ENCODE results near the gene CNTN1.

Gene CNTN1

GRCh38 chr12:40691913-40692764, at the start of gene CNTN1:
Gene CNTN1 (plus strand): TSS chr12:40692439.
- H3K4me3 ChIP-seq (ENCODE audit: low read depth, low read length), result peak within 1 kb of the TSS; percentile 72
- peaks cover 3% of the 10 kb centered on the region; the same call in 1 of the 2 replicates for H3K4me1 ChIP-seq (ENCODE audit: control insufficient read depth, insufficient read depth, low read length)
- H3K27me3 ChIP-seq (ENCODE audit: control insufficient read depth, insufficient read depth, low read length), result peaks cover 39% of the 10 kb centered on the region
- peak within 1 kb of the TSS; percentile 22 for H3K9ac ChIP-seq (ENCODE audit: low read length)
- no peaks in the 10 kb centered on the region for H3K9me3 ChIP-seq (ENCODE audit: control insufficient read depth, insufficient read depth, low read depth, low read length)
- no peaks in the 10 kb centered on the region for H3K36me3 ChIP-seq (ENCODE audit: control insufficient read depth, insufficient read depth, low read length)
- no peak within 1 kb of the TSS for H3K27ac ChIP-seq (ENCODE audit: low read depth, low read length)

GRCh38 chr12:40643506-40643905, 48.7 kb upstream of the CNTN1 start:
- H3K4me1 ChIP-seq (ENCODE audit: control insufficient read depth, insufficient read depth, low read length), result 0 out of 2 replicates have a peak, but pooled peaks cover under 1% of the 10 kb centered on the region
- H3K27me3 ChIP-seq (ENCODE audit: control insufficient read depth, insufficient read depth, low read length), result no peaks in the 10 kb centered on the region
- H3K4me3 ChIP-seq (ENCODE audit: low read depth, low read length), result no peak overlapping the region
- no peak overlapping the region for H3K9ac ChIP-seq (ENCODE audit: low read length)
- H3K36me3 ChIP-seq (ENCODE audit: control insufficient read depth, insufficient read depth, low read length), result no peaks in the 10 kb centered on the region
- peaks cover 18% of the 10 kb centered on the region for H3K9me3 ChIP-seq (ENCODE audit: control insufficient read depth, insufficient read depth, low read depth, low read length)
- no peak overlapping the region for H3K27ac ChIP-seq (ENCODE audit: low read depth, low read length)

GRCh38 chr12:40643976-40644375, 48.3 kb upstream of the CNTN1 start:
- Histone ChIP-seq H3K4me1 (ENCODE audit: control insufficient read depth, insufficient read depth, low read length) (0 out of 2 replicates have a peak, but pooled peaks cover 5% of the 10 kb centered on the region), H3K9ac (ENCODE audit: low read length) (no peak overlapping the region), H3K27me3 (ENCODE audit: control insufficient read depth, insufficient read depth, low read length) (no peaks in the 10 kb centered on the region), H3K9me3 (ENCODE audit: control insufficient read depth, insufficient read depth, low read depth, low read length) (peaks cover 18% of the 10 kb centered on the region), H3K36me3 (ENCODE audit: control insufficient read depth, insufficient read depth, low read length) (no peaks in the 10 kb centered on the region), H3K27ac (ENCODE audit: low read depth, low read length) (no peak overlapping the region), H3K4me3 (ENCODE audit: low read depth, low read length) (no peak overlapping the region)

- no peak overlapping the region for H3K9ac ChIP-seq (ENCODE audit: low read length)
- H3K27me3 ChIP-seq (ENCODE audit: control insufficient read depth, insufficient read depth, low read length), result no peaks in the 10 kb centered on the region
- H3K9me3 ChIP-seq (ENCODE audit: control insufficient read depth, insufficient read depth, low read depth, low read length), result peaks cover 18% of the 10 kb centered on the region
- peaks cover 5% of the 10 kb centered on the region; the same call in 1 of the 2 replicates for H3K4me1 ChIP-seq (ENCODE audit: control insufficient read depth, insufficient read depth, low read length)
- no peaks in the 10 kb centered on the region for H3K36me3 ChIP-seq (ENCODE audit: control insufficient read depth, insufficient read depth, low read length)
- H3K27ac ChIP-seq (ENCODE audit: low read depth, low read length), result no peak overlapping the region
- no peak overlapping the region for H3K4me3 ChIP-seq (ENCODE audit: low read depth, low read length)
These were observed 47.5 kb upstream of the CNTN1 start for GRCh38 chr12:40644708-40645107.

GRCh38 chr12:40645361-40645760, 46.9 kb upstream of the CNTN1 start:
- H3K27ac ChIP-seq (ENCODE audit: low read depth, low read length), result no peak overlapping the region
- peaks cover 12% of the 10 kb centered on the region; the same call in 1 of the 2 replicates for H3K4me1 ChIP-seq (ENCODE audit: control insufficient read depth, insufficient read depth, low read length)
- H3K9ac ChIP-seq (ENCODE audit: low read length), result no peak overlapping the region
- H3K4me3 ChIP-seq (ENCODE audit: low read depth, low read length), result no peak overlapping the region
- H3K36me3 ChIP-seq (ENCODE audit: control insufficient read depth, insufficient read depth, low read length), result no peaks in the 10 kb centered on the region
- no peaks in the 10 kb centered on the region for H3K27me3 ChIP-seq (ENCODE audit: control insufficient read depth, insufficient read depth, low read length)
- peaks cover 18% of the 10 kb centered on the region for H3K9me3 ChIP-seq (ENCODE audit: control insufficient read depth, insufficient read depth, low read depth, low read length)

- Histone ChIP-seq H3K27ac (ENCODE audit: low read depth, low read length) (no peak overlapping the region), H3K4me3 (ENCODE audit: low read depth, low read length) (no peak overlapping the region), H3K36me3 (ENCODE audit: control insufficient read depth, insufficient read depth, low read length) (no peaks in the 10 kb centered on the region), H3K9ac (ENCODE audit: low read length) (no peak overlapping the region), H3K27me3 (ENCODE audit: control insufficient read depth, insufficient read depth, low read length) (no peaks in the 10 kb centered on the region), H3K4me1 (ENCODE audit: control insufficient read depth, insufficient read depth, low read length) (peaks cover 21% of the 10 kb centered on the region), H3K9me3 (ENCODE audit: control insufficient read depth, insufficient read depth, low read depth, low read length) (peaks cover 27% of the 10 kb centered on the region)
These were observed 45.8 kb upstream of the CNTN1 start for GRCh38 chr12:40646456-40646855.

- Histone ChIP-seq H3K27me3 (ENCODE audit: control insufficient read depth, insufficient read depth, low read length) (no peaks in the 10 kb centered on the region), H3K9me3 (ENCODE audit: control insufficient read depth, insufficient read depth, low read depth, low read length) (peaks cover 31% of the 10 kb centered on the region), H3K4me1 (ENCODE audit: control insufficient read depth, insufficient read depth, low read length) (peaks cover 21% of the 10 kb centered on the region), H3K27ac (ENCODE audit: low read depth, low read length) (no peak overlapping the region), H3K9ac (ENCODE audit: low read length) (no peak overlapping the region), H3K36me3 (ENCODE audit: control insufficient read depth, insufficient read depth, low read length) (no peaks in the 10 kb centered on the region), H3K4me3 (ENCODE audit: low read depth, low read length) (no peak overlapping the region)
These were observed 45.3 kb upstream of the CNTN1 start for GRCh38 chr12:40646911-40647310.

- Histone ChIP-seq H3K36me3 (ENCODE audit: control insufficient read depth, insufficient read depth, low read length) (no peaks in the 10 kb centered on the region), H3K4me1 (ENCODE audit: control insufficient read depth, insufficient read depth, low read length) (peaks cover 21% of the 10 kb centered on the region), H3K27me3 (ENCODE audit: control insufficient read depth, insufficient read depth, low read length) (no peaks in the 10 kb centered on the region), H3K27ac (ENCODE audit: low read depth, low read length) (no peak overlapping the region), H3K9me3 (ENCODE audit: control insufficient read depth, insufficient read depth, low read depth, low read length) (peaks cover 30% of the 10 kb centered on the region), H3K4me3 (ENCODE audit: low read depth, low read length) (no peak overlapping the region), H3K9ac (ENCODE audit: low read length) (no peak overlapping the region)
These were observed 44.6 kb upstream of the CNTN1 start for GRCh38 chr12:40647651-40648050.

- Histone ChIP-seq H3K4me3 (ENCODE audit: low read depth, low read length) (no peak overlapping the region), H3K9ac (ENCODE audit: low read length) (no peak overlapping the region), H3K9me3 (ENCODE audit: control insufficient read depth, insufficient read depth, low read depth, low read length) (peaks cover 31% of the 10 kb centered on the region), H3K36me3 (ENCODE audit: control insufficient read depth, insufficient read depth, low read length) (no peaks in the 10 kb centered on the region), H3K27me3 (ENCODE audit: control insufficient read depth, insufficient read depth, low read length) (no peaks in the 10 kb centered on the region), H3K4me1 (ENCODE audit: control insufficient read depth, insufficient read depth, low read length) (peaks cover 21% of the 10 kb centered on the region), H3K27ac (ENCODE audit: low read depth, low read length) (no peak overlapping the region)
These were observed 43.7 kb upstream of the CNTN1 start for GRCh38 chr12:40648519-40648918.

- Histone ChIP-seq H3K27ac (ENCODE audit: low read depth, low read length) (peak overlapping the region; percentile 72; the same call in 1 of the 2 replicates), H3K9me3 (ENCODE audit: control insufficient read depth, insufficient read depth, low read depth, low read length) (peaks cover 24% of the 10 kb centered on the region), H3K4me1 (ENCODE audit: control insufficient read depth, insufficient read depth, low read length) (peaks cover 21% of the 10 kb centered on the region), H3K4me3 (ENCODE audit: low read depth, low read length) (no peak overlapping the region; the same call in 1 of the 2 replicates), H3K27me3 (ENCODE audit: control insufficient read depth, insufficient read depth, low read length) (no peaks in the 10 kb centered on the region), H3K36me3 (ENCODE audit: control insufficient read depth, insufficient read depth, low read length) (no peaks in the 10 kb centered on the region), H3K9ac (ENCODE audit: low read length) (no peak overlapping the region)
These were observed 42.1 kb upstream of the CNTN1 start for GRCh38 chr12:40650038-40650704.

- H3K9me3 ChIP-seq (ENCODE audit: control insufficient read depth, insufficient read depth, low read depth, low read length), result peaks cover 24% of the 10 kb centered on the region
- no peaks in the 10 kb centered on the region for H3K36me3 ChIP-seq (ENCODE audit: control insufficient read depth, insufficient read depth, low read length)
- H3K4me1 ChIP-seq (ENCODE audit: control insufficient read depth, insufficient read depth, low read length), result peaks cover 8% of the 10 kb centered on the region
- no peak overlapping the region for H3K9ac ChIP-seq (ENCODE audit: low read length)
- H3K27me3 ChIP-seq (ENCODE audit: control insufficient read depth, insufficient read depth, low read length), result no peaks in the 10 kb centered on the region
- no peak overlapping the region for H3K4me3 ChIP-seq (ENCODE audit: low read depth, low read length)
- no peak overlapping the region for H3K27ac ChIP-seq (ENCODE audit: low read depth, low read length)
These were observed 36.8 kb upstream of the CNTN1 start for GRCh38 chr12:40655451-40655850.

Measured in HUES6 (cell line).